GM19397 (cell line): ENCODE results near the gene NXPE2.
"Not testable (repeated sequence)": the region's sequence is repeated elsewhere in the genome, so short reads cannot be mapped to it uniquely, and the experiment has no call there.

Experiments
- ATAC-seq: cut with Tn5 transposase; IDR thresholded peaks from one replicate; pipeline ENCODE4 v1.9.1; 2021; ENCODE audit warnings: mild to moderate bottlenecking, moderate library complexity; ENCODE audit not compliant: unreplicated experiment

Gene NXPE2

GRCh38 chr11:114678125-114679036 lies at the start of gene NXPE2:
TSS of gene NXPE2 (plus strand) at chr11:114678527. CDS start at chr11:114678576, 49 bp downstream.
- ATAC-seq: no peak

GRCh38 chr11:114631445-114631965 lies 46.8 kb upstream of the NXPE2 start:
- ATAC-seq: not testable (repeated sequence)

GRCh38 chr11:114639440-114639839 lies 38.9 kb upstream of the NXPE2 start:
- ATAC-seq: not testable (repeated sequence)

GRCh38 chr11:114650661-114651060 lies 27.7 kb upstream of the NXPE2 start:
- ATAC-seq: no peak

- ATAC-seq: no peak
Measured at GRCh38 chr11:114651145-114651718, 27.1 kb upstream of the NXPE2 start.

GRCh38 chr11:114653148-114653547 lies 25.2 kb upstream of the NXPE2 start:
- ATAC-seq: no peak

- no peak for ATAC-seq
Measured at GRCh38 chr11:114664641-114665040, 13.7 kb upstream of the NXPE2 start.

GRCh38 chr11:114666760-114667159 lies 11.6 kb upstream of the NXPE2 start:
- ATAC-seq: no peak

GRCh38 chr11:114668109-114668508 lies 10.2 kb upstream of the NXPE2 start:
- ATAC-seq: no peak

GRCh38 chr11:114673661-114674060 lies 4.7 kb upstream of the NXPE2 start:
- no peak for ATAC-seq

- ATAC-seq: no peak
Measured at GRCh38 chr11:114679505-114679904, 1.2 kb downstream of the NXPE2 start.

GRCh38 chr11:114683007-114683406 lies 4.7 kb downstream of the NXPE2 start:
- ATAC-seq: no peak

GRCh38 chr11:114684636-114685035 lies 6.3 kb downstream of the NXPE2 start:
- ATAC-seq: no peak

GRCh38 chr11:114685097-114685496 lies 6.8 kb downstream of the NXPE2 start:
- ATAC-seq: no peak

GRCh38 chr11:114705280-114706024 lies 27.1 kb downstream of the NXPE2 start:
- ATAC-seq: no peak

- ATAC-seq: no peak
Measured at GRCh38 chr11:114709960-114710359, 31.6 kb downstream of the NXPE2 start.

GRCh38 chr11:114713756-114714155 lies 35.4 kb downstream of the NXPE2 start:
- ATAC-seq: no peak

GRCh38 chr11:114719562-114719961 lies 41.2 kb downstream of the NXPE2 start:
- no peak for ATAC-seq

- no peak for ATAC-seq
Measured at GRCh38 chr11:114724916-114725524, 46.7 kb downstream of the NXPE2 start.

GRCh38 chr11:114725623-114726022 lies 47.3 kb downstream of the NXPE2 start:
- ATAC-seq: no peak

- ATAC-seq: no peak
Measured at GRCh38 chr11:114736806-114737205, 58.5 kb downstream of the NXPE2 start.
